Thoracic aorta (tissue), 2 donors: Measurements from ENCODE around the gene MED25. TPM values are rescaled to one million over a fixed set of nuclear protein-coding genes. Genes with fewer than 3 reads are reported as not detected.

ENCODE experiments used
- ATAC-seq: fragments of 150-250 bp; one replicate; pipeline ENCODE4 v1.8.0; 2017; ENCODE audit warnings: low read depth; ENCODE audit not compliant: insufficient number of reproducible peaks, low FRiP score
- DNase-seq: peaks from one replicate; pipeline ENCODE4 v3.0.0-alpha.2; 2020; ENCODE audit warnings: low spot score
- H3K27ac ChIP-seq, 2 donors: fragments of 200-600 bp; sonication (generic); 1 replicate in 1 of 2; 2 replicates in 1 of 2; pipeline ENCODE4 v1.5.1; 2016; ENCODE audit warnings: mild to moderate bottlenecking in 2 of 2, moderate library complexity in 2 of 2
- H3K27me3 ChIP-seq: fragments of 200-600 bp; sonication (generic); replicated peaks from 2 replicates; pipeline ENCODE4 v1.6.0; 2016; ENCODE audit warnings: mild to moderate bottlenecking; ENCODE audit not compliant: insufficient read depth
- H3K36me3 ChIP-seq: fragments of 200-600 bp; sonication (generic); one replicate; pipeline ENCODE4 v1.5.1; 2016
- H3K4me1 ChIP-seq, 2 donors: fragments of 200-600 bp; sonication (generic); 1 replicate in 1 of 2; 2 replicates in 1 of 2; pipeline versions ENCODE4 v1.5.1 to v1.6.0; 2016; ENCODE audit warnings: low read depth in 2 of 2, mild to moderate bottlenecking in 1 of 2; ENCODE audit not compliant: control insufficient read depth in 1 of 2
- H3K4me3 ChIP-seq: fragments of 200-600 bp; sonication (generic); 2 replicates; pipeline ENCODE4 v1.5.1; 2016; ENCODE audit warnings: mild to moderate bottlenecking
- H3K9me3 ChIP-seq: fragments of 200-600 bp; sonication (generic); 2 replicates; pipeline ENCODE4 v1.5.1; 2016
- CTCF ChIP-seq: fragments of 200-600 bp; sonication (generic); IDR thresholded peaks from one replicate; pipeline ENCODE4 v1.5.1; 2019; ENCODE audit warnings: antibody characterized with exemption
- total RNA-seq, 2 donors: library from RNA; depleted of rRNA; stranded (reverse); fragments of >200 nt; gene quantifications; one replicate each; pipeline versions ENCODE4 v1.1.0 to v1.2.3, GENCODE V29; 2016

MED25 gene
- total RNA-seq, 2 donors from 2014 or later = 29.8 to 37.0 TPM

- H3K4me1 ChIP-seq = no peaks in the 10 kb centered on the region
- no peak for ATAC-seq
- no peak overlapping the region for H3K4me3 ChIP-seq
- no peak for DNase-seq
- H3K36me3 ChIP-seq = peaks cover 10% of the 10 kb centered on the region
- no peaks in the 10 kb centered on the region for H3K27me3 ChIP-seq
- no peaks in the 10 kb centered on the region for H3K9me3 ChIP-seq
- TF ChIP-seq CTCF = no peak
- H3K27ac ChIP-seq = no peak overlapping the region
These were observed 43.1 kb upstream of the MED25 start for GRCh38 chr19:49774969-49775368.

- TF ChIP-seq CTCF = no peak
- ATAC-seq (no peak), DNase-seq (no peak)
- Histone ChIP-seq H3K36me3 (peaks cover 10% of the 10 kb centered on the region), H3K4me3 (no peak overlapping the region), H3K27ac (no peak overlapping the region), H3K9me3 (no peaks in the 10 kb centered on the region), H3K4me1 (no peaks in the 10 kb centered on the region), H3K27me3 (no peaks in the 10 kb centered on the region)
These were observed 42.2 kb upstream of the MED25 start for GRCh38 chr19:49775742-49776370.

GRCh38 chr19:49776371-49776764 is 41.7 kb upstream of the MED25 start:
- H3K36me3 ChIP-seq = peaks cover 10% of the 10 kb centered on the region
- no peaks in the 10 kb centered on the region for H3K9me3 ChIP-seq
- DNase-seq = no peak
- no peak for TF ChIP-seq CTCF
- no peak for ATAC-seq
- H3K4me3 ChIP-seq = no peak overlapping the region
- H3K27ac ChIP-seq = no peak overlapping the region
- no peaks in the 10 kb centered on the region for H3K27me3 ChIP-seq
- H3K4me1 ChIP-seq = no peaks in the 10 kb centered on the region

- Histone ChIP-seq H3K27ac (no peak overlapping the region), H3K9me3 (no peaks in the 10 kb centered on the region), H3K4me3 (no peak overlapping the region), H3K36me3 (peaks cover 27% of the 10 kb centered on the region), H3K4me1 (no peaks in the 10 kb centered on the region), H3K27me3 (no peaks in the 10 kb centered on the region)
- ATAC-seq (no peak), DNase-seq (no peak)
- no peak for TF ChIP-seq CTCF
These were observed 38.1 kb upstream of the MED25 start for GRCh38 chr19:49779731-49780555.

- Histone ChIP-seq H3K4me1 (no peaks in the 10 kb centered on the region), H3K4me3 (no peak overlapping the region), H3K27me3 (no peaks in the 10 kb centered on the region), H3K36me3 (peaks cover 28% of the 10 kb centered on the region), H3K9me3 (no peaks in the 10 kb centered on the region), H3K27ac (no peak overlapping the region)
- ATAC-seq (no peak), DNase-seq (no peak)
- TF ChIP-seq CTCF = no peak
These were observed 37.2 kb upstream of the MED25 start for GRCh38 chr19:49780861-49781260.
